BLaER1 treated with 17β-estradiol and CSF1 and Interleukin-3, amounts not matched to agents 10 nM and 100 nM (cell line): Measurements from ENCODE around the gene NT5DC4.

ENCODE experiments used
- H3K27ac ChIP-seq, 11 experiments: shearing (Covaris generic); formaldehyde crosslinking; 2 replicates each; pipeline ENCODE4 v1.8.1; 2022
- H3K27me3 ChIP-seq, 11 experiments: shearing (Covaris generic); formaldehyde crosslinking; 2 replicates each; pipeline ENCODE4 v1.8.1; 2022
- H3K36me3 ChIP-seq, 11 experiments: shearing (Covaris generic); formaldehyde crosslinking; 2 replicates each; pipeline ENCODE4 v1.8.1; 2022
- H3K4me1 ChIP-seq, 10 experiments: shearing (Covaris generic); formaldehyde crosslinking; 2 replicates each; pipeline ENCODE4 v1.8.1; 2022
- H3K4me2 ChIP-seq, 11 experiments: shearing (Covaris generic); formaldehyde crosslinking; 2 replicates each; pipeline ENCODE4 v1.8.1; 2022
- H3K4me3 ChIP-seq, 10 experiments: shearing (Covaris generic); formaldehyde crosslinking; 2 replicates each; pipeline ENCODE4 v1.8.1; 2022
- H3K9ac ChIP-seq, 11 experiments: shearing (Covaris generic); formaldehyde crosslinking; 2 replicates each; pipeline ENCODE4 v1.8.1; 2022
- H3K9me3 ChIP-seq, 11 experiments: shearing (Covaris generic); formaldehyde crosslinking; replicated peaks in 1 of 11; 2 replicates each; pipeline ENCODE4 v1.8.1; 2022
- H4K20me1 ChIP-seq, 11 experiments: shearing (Covaris generic); formaldehyde crosslinking; 2 replicates each; pipeline ENCODE4 v1.8.1; 2022
- Cebpa-rat ChIP-seq, 11 experiments: shearing (Covaris generic); IDR thresholded peaks; 2 replicates each; pipeline ENCODE4 v1.8.1; 2022

NT5DC4 gene

GRCh38 chr2:112722816-112723546 is 2.2 kb downstream of the NT5DC4 start:
- Histone ChIP-seq H3K4me2 (peak overlapping the region in 4 of 11 experiments; percentile 15 to 70 (median 57); a peak in 7 of 22 replicates), H3K9me3 (peaks cover 0 to 4% (median 0%) of the 10 kb centered on the region in 11 experiments; a peak in 6 of 22 replicates), H3K4me3 (no peak overlapping the region), H4K20me1 (no peaks in the 10 kb centered on the region), H3K9ac (no peak overlapping the region), H3K27ac (peak overlapping the region in 6 of 11 experiments; percentile 17 to 63 (median 36); a peak in 7 of 22 replicates), H3K36me3 (no peaks in the 10 kb centered on the region), H3K27me3 (no peaks in the 10 kb centered on the region), H3K4me1 (peaks cover 19 to 79% (median 51%) of the 10 kb centered on the region in 10 experiments)
- no peak for TF ChIP-seq Cebpa-rat (IDR thresholded peaks at IDR 0.05)

- no peak overlapping the region for H3K4me3 ChIP-seq
- H3K9me3 ChIP-seq, result no peaks in the 10 kb centered on the region
- H3K4me1 ChIP-seq, result peaks cover 25 to 85% (median 57%) of the 10 kb centered on the region in 10 experiments
- no peaks in the 10 kb centered on the region for H3K36me3 ChIP-seq
- H3K4me2 ChIP-seq, result peak overlapping the region in 4 of 11 experiments; percentile 15 to 70 (median 57); a peak in 7 of 22 replicates
- TF ChIP-seq Cebpa-rat (IDR thresholded peaks at IDR 0.05), result no peak
- no peaks in the 10 kb centered on the region for H3K27me3 ChIP-seq
- H4K20me1 ChIP-seq, result no peaks in the 10 kb centered on the region
- peak overlapping the region in 4 of 11 experiments; percentile 28 to 63 (median 46); a peak in 7 of 22 replicates for H3K27ac ChIP-seq
- H3K9ac ChIP-seq, result no peak overlapping the region
Measured at GRCh38 chr2:112723547-112723940, 2.7 kb downstream of the NT5DC4 start.

DNA sequence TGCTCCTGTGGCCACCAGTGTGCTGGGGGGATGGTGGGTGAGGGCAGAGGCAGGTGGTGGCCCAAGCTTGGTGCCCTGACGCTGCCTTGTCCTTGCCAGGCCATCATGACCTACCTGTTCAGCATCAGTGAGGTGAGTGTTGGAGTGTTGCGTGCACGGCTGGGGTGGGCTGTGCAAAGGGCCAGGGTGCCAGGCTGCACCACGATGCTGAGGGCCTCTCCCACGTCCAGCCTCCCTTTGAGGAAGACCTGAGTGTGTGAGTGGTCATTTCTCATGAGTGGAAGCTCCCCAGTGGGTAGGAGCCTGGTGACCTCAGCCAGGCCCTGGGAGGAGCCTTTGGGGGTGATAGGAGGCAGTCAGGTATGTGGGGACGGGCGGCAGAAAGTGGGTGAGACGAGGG is 3.2 kb downstream of the NT5DC4 start:
- Histone ChIP-seq H3K9me3 (no peaks in the 10 kb centered on the region), H3K27ac (peak overlapping the region in 7 of 11 experiments; percentile 24 to 57 (median 41); a peak in 10 of 22 replicates), H3K4me1 (peaks cover 29 to 89% (median 61%) of the 10 kb centered on the region in 10 experiments), H3K4me2 (peak overlapping the region in 5 of 11 experiments; percentile 39 to 71 (median 60); a peak in 10 of 22 replicates), H4K20me1 (no peaks in the 10 kb centered on the region), H3K36me3 (no peaks in the 10 kb centered on the region), H3K9ac (0 out of 22 replicates have a peak overlapping the region, but pooled peaks of 2 of the 11 experiments have one; percentile 0 to 18), H3K4me3 (no peak overlapping the region), H3K27me3 (no peaks in the 10 kb centered on the region)
- TF ChIP-seq Cebpa-rat (IDR thresholded peaks at IDR 0.05), result no peak

DNA sequence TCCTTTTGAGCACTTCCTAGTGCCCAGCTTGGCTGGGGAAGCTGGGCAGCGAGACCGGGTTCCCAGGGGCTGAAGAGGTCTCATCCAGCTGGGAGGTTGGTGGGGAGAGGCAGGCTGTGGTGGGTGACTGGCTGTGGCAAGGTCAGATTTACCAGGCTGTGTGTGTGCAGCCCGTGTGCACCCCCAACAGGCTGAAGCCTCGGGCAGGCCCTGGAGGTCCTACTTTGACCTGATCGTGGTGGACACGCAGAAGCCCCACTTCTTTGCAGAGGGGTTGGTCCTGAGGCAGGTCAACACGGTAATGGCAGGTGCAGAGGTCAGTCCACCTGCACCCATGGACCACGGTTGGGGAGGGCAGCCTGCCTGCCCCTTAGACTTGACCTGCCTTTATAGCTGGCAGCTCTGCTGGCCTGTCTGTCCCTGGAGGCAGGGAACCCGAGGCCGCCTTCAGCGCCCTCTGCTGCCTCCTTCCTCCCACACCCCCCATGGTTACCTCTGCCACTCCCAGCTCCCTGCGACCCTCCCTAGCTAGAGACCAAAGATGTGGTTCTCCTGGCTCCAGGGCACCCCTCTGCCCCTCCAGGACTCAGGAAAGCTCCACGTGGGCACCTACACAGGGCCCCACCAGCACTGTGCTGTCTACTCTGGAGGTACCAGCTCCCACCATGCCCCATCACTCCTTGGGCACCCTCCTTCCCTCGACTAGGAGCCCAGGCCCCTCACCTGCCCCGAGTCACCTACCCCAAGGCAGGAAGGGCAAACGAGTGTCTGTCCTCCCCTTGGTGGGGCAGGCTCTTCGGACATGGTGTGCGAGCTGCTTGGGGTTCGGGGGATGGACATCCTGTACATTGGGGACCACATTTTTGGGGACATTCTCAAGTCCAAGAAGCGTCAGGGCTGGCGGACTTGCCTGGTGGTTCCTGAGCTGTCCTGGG is 4.0 kb downstream of the NT5DC4 start:
- H3K9ac ChIP-seq, result peak overlapping the region in 3 of 11 experiments; percentile 8 to 25 (median 13); a peak in 2 of 22 replicates
- no peak overlapping the region for H3K4me3 ChIP-seq
- H3K9me3 ChIP-seq, result no peaks in the 10 kb centered on the region
- H3K4me2 ChIP-seq, result peak overlapping the region in 5 of 11 experiments; percentile 39 to 71 (median 60); a peak in 10 of 22 replicates
- peak overlapping the region in 9 of 11 experiments; percentile 22 to 59 (median 41); a peak in 14 of 22 replicates for H3K27ac ChIP-seq
- H4K20me1 ChIP-seq, result no peaks in the 10 kb centered on the region
- no peak for TF ChIP-seq Cebpa-rat (IDR thresholded peaks at IDR 0.05)
- H3K27me3 ChIP-seq, result no peaks in the 10 kb centered on the region
- peaks cover 38 to 97% (median 70%) of the 10 kb centered on the region in 10 experiments for H3K4me1 ChIP-seq
- no peaks in the 10 kb centered on the region for H3K36me3 ChIP-seq

DNA sequence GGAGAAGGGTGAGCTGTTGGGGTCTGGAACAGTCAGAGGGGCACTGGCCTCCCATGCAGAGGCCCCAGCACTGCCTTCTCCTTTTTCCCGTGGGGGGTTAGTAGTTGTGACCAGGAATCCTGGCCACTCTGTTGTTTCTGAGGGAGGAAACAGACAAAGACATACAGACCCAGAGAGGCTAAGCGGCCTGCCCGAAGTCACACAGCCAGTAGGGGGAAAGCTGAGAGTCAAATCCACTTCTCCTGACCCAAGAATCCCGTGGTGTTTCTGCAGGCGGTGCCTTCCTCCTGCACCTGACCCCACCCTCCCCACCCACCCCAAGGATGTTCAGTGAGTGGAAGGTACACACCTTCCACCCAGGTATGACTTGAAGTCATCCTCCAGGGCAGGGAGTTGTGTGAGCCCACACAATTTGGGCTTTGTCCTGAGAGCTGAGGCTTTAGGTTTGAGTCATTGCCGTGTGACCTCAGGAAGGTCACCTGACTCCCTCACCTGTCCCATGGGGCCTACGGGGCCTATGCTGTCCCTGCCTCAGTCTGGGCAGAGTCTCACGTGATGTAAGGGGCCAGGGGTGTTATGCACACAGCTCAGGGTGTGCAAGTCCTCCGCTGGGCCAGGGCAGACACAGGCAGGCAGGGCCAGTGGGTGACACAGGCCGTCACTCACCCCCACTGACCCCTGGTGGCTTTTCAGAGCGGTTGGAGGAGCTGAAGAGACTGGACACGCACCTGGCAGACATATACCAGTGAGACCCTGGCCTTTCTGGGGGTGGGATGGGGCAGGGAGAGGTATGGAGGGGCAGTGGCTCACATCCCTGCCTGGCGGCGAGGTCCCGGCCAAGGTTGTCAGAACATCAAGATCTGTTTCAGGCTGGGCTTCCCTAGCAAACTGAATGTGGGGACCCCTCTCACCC is 5.0 kb downstream of the NT5DC4 start:
- no peaks in the 10 kb centered on the region for H3K9me3 ChIP-seq
- H3K27ac ChIP-seq, result peak overlapping the region in 10 of 11 experiments; percentile 1 to 60 (median 52); a peak in 14 of 22 replicates
- H3K9ac ChIP-seq, result peak overlapping the region in 9 of 11 experiments; percentile 28 to 63 (median 49); a peak in 14 of 22 replicates
- H3K4me1 ChIP-seq, result peaks cover 29 to 94% (median 67%) of the 10 kb centered on the region in 10 experiments
- peak overlapping the region; percentile 40 to 71 (median 55); a peak in 21 of 22 replicates for H3K4me2 ChIP-seq
- no peak for TF ChIP-seq Cebpa-rat (IDR thresholded peaks at IDR 0.05)
- no peaks in the 10 kb centered on the region for H3K27me3 ChIP-seq
- no peaks in the 10 kb centered on the region for H3K36me3 ChIP-seq
- no peak overlapping the region for H3K4me3 ChIP-seq
- no peaks in the 10 kb centered on the region for H4K20me1 ChIP-seq

DNA sequence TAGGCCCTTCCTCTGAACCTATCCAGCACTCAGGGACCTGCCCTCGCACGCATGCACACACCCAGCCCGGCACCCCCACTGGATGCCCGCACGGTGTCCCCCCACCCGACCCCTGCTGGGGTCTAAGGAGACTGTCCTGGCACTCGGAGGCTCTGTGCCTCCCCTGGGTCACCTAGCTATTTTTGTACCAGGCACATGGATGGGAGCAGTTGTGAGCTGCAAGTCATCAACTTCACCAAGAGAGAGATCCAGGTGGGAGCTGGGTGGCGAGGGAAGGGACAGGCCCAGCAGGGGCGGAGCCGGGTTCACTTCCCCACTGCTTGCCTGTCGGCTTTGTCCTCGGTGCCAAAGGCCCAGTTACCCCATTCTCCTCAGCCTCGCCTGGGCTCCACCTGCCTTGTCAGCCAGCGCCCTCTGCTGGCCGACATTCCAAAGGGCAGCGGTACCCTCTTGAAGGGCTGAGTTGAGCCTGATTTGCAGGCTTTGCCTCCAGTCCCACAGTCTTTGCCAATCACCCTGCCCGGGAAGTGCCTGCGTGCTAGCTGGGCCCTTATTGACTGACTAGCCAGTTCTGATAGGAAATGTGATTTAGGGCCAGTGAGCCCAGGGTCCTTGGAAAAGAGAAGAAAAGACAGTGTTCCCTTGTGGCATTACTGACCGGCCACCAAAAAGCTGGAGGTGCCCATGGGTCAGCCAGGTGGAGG is 5.8 kb downstream of the NT5DC4 start:
- H3K4me2 ChIP-seq, result peak overlapping the region; percentile 40 to 81 (median 52); a peak in 21 of 22 replicates
- H3K27me3 ChIP-seq, result no peaks in the 10 kb centered on the region
- H3K9me3 ChIP-seq, result no peaks in the 10 kb centered on the region
- peak overlapping the region in 9 of 11 experiments; percentile 19 to 60 (median 54); a peak in 16 of 22 replicates for H3K27ac ChIP-seq
- peak overlapping the region in 9 of 11 experiments; percentile 28 to 63 (median 49); a peak in 15 of 22 replicates for H3K9ac ChIP-seq
- peaks cover 26 to 85% (median 61%) of the 10 kb centered on the region in 10 experiments for H3K4me1 ChIP-seq
- H3K4me3 ChIP-seq, result no peak overlapping the region
- H3K36me3 ChIP-seq, result no peaks in the 10 kb centered on the region
- no peak for TF ChIP-seq Cebpa-rat (IDR thresholded peaks at IDR 0.05)
- H4K20me1 ChIP-seq, result no peaks in the 10 kb centered on the region

DNA sequence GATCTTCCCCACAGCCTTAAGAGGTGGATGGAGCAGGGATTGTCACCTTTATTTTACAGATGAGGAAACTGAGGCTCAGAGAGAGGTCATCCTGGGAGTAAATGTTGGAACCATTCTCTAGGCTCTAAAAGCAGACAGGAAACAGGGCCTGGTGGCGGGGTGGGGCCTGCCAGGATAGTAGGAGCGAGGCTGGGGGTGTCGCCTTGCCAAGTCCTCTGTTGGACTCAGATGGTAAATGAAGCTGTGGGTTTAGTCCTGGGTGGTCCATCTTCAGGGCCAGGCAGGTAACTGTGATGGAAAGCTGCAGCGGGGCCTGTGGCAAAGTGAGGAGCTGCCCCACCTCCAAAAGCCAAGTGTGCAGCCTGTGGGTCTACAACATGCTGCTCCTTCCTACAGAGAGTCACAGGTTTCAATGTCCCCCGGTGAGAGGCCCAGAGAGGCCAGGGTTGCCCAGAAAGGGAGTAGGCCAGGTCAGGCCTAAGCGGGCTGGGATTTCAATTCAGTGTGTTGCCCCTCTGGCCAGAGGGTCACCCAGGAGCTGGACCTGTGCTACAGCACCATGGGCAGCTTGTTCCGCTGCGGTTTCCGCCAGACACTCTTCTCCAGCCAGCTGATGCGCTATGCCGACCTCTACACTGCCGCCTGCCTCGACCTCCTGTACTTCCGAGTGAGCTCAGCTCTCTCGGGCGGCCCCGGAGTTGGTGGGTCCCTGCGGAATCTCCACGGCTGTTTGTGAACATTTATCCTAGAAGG is 6.6 kb downstream of the NT5DC4 start:
- Histone ChIP-seq H3K4me3 (no peak overlapping the region), H3K9me3 (no peaks in the 10 kb centered on the region), H3K4me1 (peaks cover 26 to 82% (median 61%) of the 10 kb centered on the region in 10 experiments), H3K4me2 (peak overlapping the region in 6 of 11 experiments; percentile 47 to 81 (median 72); a peak in 12 of 22 replicates), H4K20me1 (no peaks in the 10 kb centered on the region), H3K27ac (peak overlapping the region in 7 of 11 experiments; percentile 8 to 44 (median 19); a peak in 6 of 22 replicates), H3K27me3 (no peaks in the 10 kb centered on the region), H3K9ac (peak overlapping the region in 5 of 11 experiments; percentile 19 to 47 (median 30); a peak in 5 of 22 replicates), H3K36me3 (no peaks in the 10 kb centered on the region)
- TF ChIP-seq Cebpa-rat (IDR thresholded peaks at IDR 0.05), result no peak
